OCI-LY1 (cell line): Measurements from ENCODE around the gene SURF2.
A peak's percentile ranks its signal among the peaks of the same experiment; 100 is the strongest.
"Not testable (repeated sequence)": the region's sequence is repeated elsewhere in the genome, so short reads cannot be mapped to it uniquely, and the experiment has no call there.

ENCODE experiments used
- H2AFZ ChIP-seq: fragments of 200-600 bp; sonication (generic), shearing (Covaris generic); 2 replicates; pipeline ENCODE4 v1.6.0; 2014; ENCODE audit warnings: antibody characterized with exemption, mild to moderate bottlenecking, low read length
- H3F3A ChIP-seq: fragments of 200-600 bp; sonication (generic), shearing (Covaris generic); 2 replicates; pipeline ENCODE4 v1.6.0; 2014; ENCODE audit warnings: mild to moderate bottlenecking, antibody characterized with exemption, low read length, moderate library complexity; ENCODE audit not compliant: insufficient read depth
- H3K27ac ChIP-seq: fragments of 200-600 bp; sonication (generic); 2 replicates; pipeline ENCODE4 v1.5.1; 2014; ENCODE audit warnings: low read length, mixed run types, mild to moderate bottlenecking, low read depth; ENCODE audit not compliant: poor library complexity, severe bottlenecking
- H3K27me3 ChIP-seq: fragments of 200-600 bp; sonication (generic); 2 replicates; pipeline ENCODE4 v1.6.0; 2014; ENCODE audit warnings: antibody characterized with exemption, mild to moderate bottlenecking, low read length, moderate library complexity; ENCODE audit not compliant: insufficient read depth
- H3K36me3 ChIP-seq: fragments of 200-600 bp; sonication (generic); 2 replicates; pipeline ENCODE4 v1.6.1; 2014; ENCODE audit warnings: mild to moderate bottlenecking, antibody characterized with exemption, low read length, moderate library complexity, mixed read lengths; ENCODE audit not compliant: insufficient read depth
- H3K4me1 ChIP-seq: fragments of 200-600 bp; sonication (generic); 2 replicates; pipeline ENCODE4 v1.5.1; 2014; ENCODE audit warnings: mild to moderate bottlenecking, low read length, moderate library complexity; ENCODE audit not compliant: insufficient read depth, severe bottlenecking
- H3K4me2 ChIP-seq: fragments of 200-600 bp; sonication (generic), shearing (Covaris generic); 2 replicates; pipeline ENCODE4 v1.6.1; 2014; ENCODE audit warnings: low read length
- H3K4me3 ChIP-seq: fragments of 200-600 bp; sonication (generic); 2 replicates; pipeline ENCODE4 v1.5.1; 2014; ENCODE audit warnings: low read length, low read depth, mild to moderate bottlenecking, mixed read lengths; ENCODE audit not compliant: poor library complexity, severe bottlenecking
- H3K79me2 ChIP-seq: fragments of 200-600 bp; shearing (Covaris generic); 2 replicates; pipeline ENCODE4 v1.6.1; 2016; ENCODE audit warnings: mixed run types, low read length, mixed read lengths; ENCODE audit not compliant: insufficient read depth
- H3K9ac ChIP-seq: fragments of 200-600 bp; sonication (generic), shearing (Covaris generic); 2 replicates; pipeline ENCODE4 v1.6.1; 2014; ENCODE audit warnings: mild to moderate bottlenecking, low read length, mixed read lengths
- H3K9me2 ChIP-seq: fragments of 200-600 bp; sonication (generic), shearing (Covaris generic); 2 replicates; pipeline ENCODE4 v1.6.1; 2014; ENCODE audit warnings: low read depth, mild to moderate bottlenecking, low read length, mixed read lengths
- H3K9me3 ChIP-seq: fragments of 200-600 bp; shearing (Covaris generic); 2 replicates; pipeline ENCODE4 v1.6.1; 2014; ENCODE audit warnings: low read length, mixed read lengths
- H4K20me1 ChIP-seq: fragments of 200-600 bp; sonication (generic), shearing (Covaris generic); 2 replicates; pipeline ENCODE4 v1.6.0; 2016; ENCODE audit warnings: mild to moderate bottlenecking, low read length; ENCODE audit not compliant: insufficient read depth
- EZH2 ChIP-seq: fragments of 200-600 bp; sonication (generic), shearing (Covaris generic); IDR thresholded peaks from 2 replicates; pipeline ENCODE4 v1.8.0; 2017; ENCODE audit warnings: borderline replicate concordance, mixed run types, mild to moderate bottlenecking, antibody characterized with exemption, low read length, moderate library complexity, mixed read lengths
- TF ChIP-seq, protein P1 (sequence below): fragments of 200-600 bp; sonication (generic), shearing (Covaris generic); IDR thresholded peaks from 2 replicates; pipeline ENCODE4 v1.5.1; 2017; ENCODE audit warnings: mild to moderate bottlenecking, antibody characterized with exemption, low read length, moderate library complexity, mixed read lengths

Gene SURF2

DNA sequence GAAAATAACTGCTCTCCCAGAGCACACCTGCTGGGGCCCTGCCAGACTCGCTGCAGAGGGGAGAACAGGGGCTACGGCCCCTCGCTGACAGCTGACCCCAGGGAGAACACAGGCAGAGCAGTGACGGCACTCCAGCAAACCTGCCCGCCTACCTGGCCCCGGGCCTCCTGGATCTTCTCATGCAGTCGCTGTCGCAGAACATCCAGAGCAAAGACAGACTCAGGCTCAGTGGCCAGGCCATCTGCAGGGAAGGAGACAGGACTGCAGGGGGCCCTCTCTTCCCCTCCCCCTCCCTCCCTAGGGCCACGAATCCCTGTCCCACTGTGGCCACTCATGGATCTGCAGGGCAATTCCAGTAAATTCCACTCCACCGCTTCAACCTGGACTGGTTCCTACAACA lies 22.8 kb upstream of the SURF2 start:
- H3K79me2 ChIP-seq: peaks cover 13% of the 10 kb centered on the region
- no peaks in the 10 kb centered on the region for H3K9me3 ChIP-seq
- no peak overlapping the region for H3K4me2 ChIP-seq
- H3K9me2 ChIP-seq: no peaks in the 10 kb centered on the region
- H3F3A ChIP-seq: 0 out of 2 replicates have a peak, but pooled peaks cover 2% of the 10 kb centered on the region
- peaks cover 54% of the 10 kb centered on the region for H3K36me3 ChIP-seq
- H4K20me1 ChIP-seq: no peaks in the 10 kb centered on the region
- H3K4me1 ChIP-seq: peaks cover 23% of the 10 kb centered on the region
- TF ChIP-seq, protein P1, sequence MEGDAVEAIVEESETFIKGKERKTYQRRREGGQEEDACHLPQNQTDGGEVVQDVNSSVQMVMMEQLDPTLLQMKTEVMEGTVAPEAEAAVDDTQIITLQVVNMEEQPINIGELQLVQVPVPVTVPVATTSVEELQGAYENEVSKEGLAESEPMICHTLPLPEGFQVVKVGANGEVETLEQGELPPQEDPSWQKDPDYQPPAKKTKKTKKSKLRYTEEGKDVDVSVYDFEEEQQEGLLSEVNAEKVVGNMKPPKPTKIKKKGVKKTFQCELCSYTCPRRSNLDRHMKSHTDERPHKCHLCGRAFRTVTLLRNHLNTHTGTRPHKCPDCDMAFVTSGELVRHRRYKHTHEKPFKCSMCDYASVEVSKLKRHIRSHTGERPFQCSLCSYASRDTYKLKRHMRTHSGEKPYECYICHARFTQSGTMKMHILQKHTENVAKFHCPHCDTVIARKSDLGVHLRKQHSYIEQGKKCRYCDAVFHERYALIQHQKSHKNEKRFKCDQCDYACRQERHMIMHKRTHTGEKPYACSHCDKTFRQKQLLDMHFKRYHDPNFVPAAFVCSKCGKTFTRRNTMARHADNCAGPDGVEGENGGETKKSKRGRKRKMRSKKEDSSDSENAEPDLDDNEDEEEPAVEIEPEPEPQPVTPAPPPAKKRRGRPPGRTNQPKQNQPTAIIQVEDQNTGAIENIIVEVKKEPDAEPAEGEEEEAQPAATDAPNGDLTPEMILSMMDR: no peak
- TF ChIP-seq EZH2: no peak
- no peak overlapping the region for H2AFZ ChIP-seq
- H3K9ac ChIP-seq: no peak overlapping the region
- no peak overlapping the region for H3K27ac ChIP-seq
- no peak overlapping the region for H3K4me3 ChIP-seq
- no peaks in the 10 kb centered on the region for H3K27me3 ChIP-seq

DNA sequence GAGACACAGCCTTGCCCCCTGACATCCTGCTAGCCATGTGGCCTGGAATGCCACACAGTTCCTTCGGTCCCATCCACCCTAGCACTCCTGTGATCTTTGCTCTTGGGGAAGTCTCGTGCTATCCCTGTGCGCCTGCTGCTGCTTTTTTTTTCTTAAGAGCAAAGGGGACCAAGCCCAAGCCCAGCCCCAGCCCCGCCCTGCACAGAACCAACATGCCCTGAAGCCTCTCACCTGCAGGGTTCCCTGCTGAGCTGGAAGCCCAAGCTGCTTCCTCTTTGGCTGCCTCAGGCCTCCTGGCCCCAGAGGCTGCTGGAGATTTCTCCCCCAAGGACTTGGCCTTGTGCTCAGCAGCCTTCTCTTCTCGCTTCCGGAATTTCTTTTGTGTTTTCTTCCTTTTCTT lies 22.2 kb upstream of the SURF2 start:
- Histone ChIP-seq H3K27ac (no peak overlapping the region), H3K4me3 (no peak overlapping the region), H3K79me2 (peaks cover 13% of the 10 kb centered on the region), H3K36me3 (peaks cover 60% of the 10 kb centered on the region), H4K20me1 (no peaks in the 10 kb centered on the region), H3K4me1 (peaks cover 23% of the 10 kb centered on the region), H3F3A (0 out of 2 replicates have a peak, but pooled peaks cover 2% of the 10 kb centered on the region), H2AFZ (no peak overlapping the region), H3K4me2 (peak overlapping the region; percentile 76; the same call in 1 of the 2 replicates), H3K9ac (no peak overlapping the region; the same call in 1 of the 2 replicates), H3K27me3 (no peaks in the 10 kb centered on the region), H3K9me2 (no peaks in the 10 kb centered on the region), H3K9me3 (no peaks in the 10 kb centered on the region)
- TF ChIP-seq, protein P1: no peak
- TF ChIP-seq EZH2: no peak

DNA sequence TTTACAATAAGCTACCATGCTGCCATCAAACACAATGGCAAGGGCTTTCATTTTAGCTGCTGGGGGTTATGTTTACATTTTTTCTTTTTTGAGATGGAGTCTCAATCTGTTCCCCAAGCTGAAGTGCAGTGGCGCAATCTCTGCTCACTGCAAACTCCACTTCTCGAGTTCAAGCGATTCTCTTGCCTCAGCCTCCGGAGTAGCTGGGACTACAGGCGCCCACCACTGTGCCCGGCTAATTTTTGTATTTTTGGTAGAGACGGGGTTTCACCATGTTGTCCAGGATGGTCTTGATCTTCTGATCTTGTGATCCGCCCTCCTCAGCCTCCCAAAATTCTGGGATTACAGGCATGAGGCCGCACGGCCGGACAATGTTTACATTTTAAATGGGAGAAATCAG lies 21.5 kb upstream of the SURF2 start:
- not testable (repeated sequence) for H3K9me2 ChIP-seq, H4K20me1 ChIP-seq, H3K9me3 ChIP-seq, H3F3A ChIP-seq, H2AFZ ChIP-seq, H3K27ac ChIP-seq, H3K27me3 ChIP-seq
- H3K4me1 ChIP-seq: peaks cover 23% of the 10 kb centered on the region
- H3K36me3 ChIP-seq: peaks cover 65% of the 10 kb centered on the region
- peak overlapping the region; percentile 86 for H3K4me3 ChIP-seq
- H3K9ac ChIP-seq: peak overlapping the region; percentile 82
- peak overlapping the region; percentile 76 for H3K4me2 ChIP-seq
- H3K79me2 ChIP-seq: peaks cover 13% of the 10 kb centered on the region
